ENCODE results near the gene KIAA0319L. TPM values are rescaled to one million over a fixed set of nuclear protein-coding genes. Genes with fewer than 3 reads are reported as not detected.

Gene KIAA0319L
- total RNA-seq, 1 experiment from 2014 or later, result 46.4 TPM

DNA sequence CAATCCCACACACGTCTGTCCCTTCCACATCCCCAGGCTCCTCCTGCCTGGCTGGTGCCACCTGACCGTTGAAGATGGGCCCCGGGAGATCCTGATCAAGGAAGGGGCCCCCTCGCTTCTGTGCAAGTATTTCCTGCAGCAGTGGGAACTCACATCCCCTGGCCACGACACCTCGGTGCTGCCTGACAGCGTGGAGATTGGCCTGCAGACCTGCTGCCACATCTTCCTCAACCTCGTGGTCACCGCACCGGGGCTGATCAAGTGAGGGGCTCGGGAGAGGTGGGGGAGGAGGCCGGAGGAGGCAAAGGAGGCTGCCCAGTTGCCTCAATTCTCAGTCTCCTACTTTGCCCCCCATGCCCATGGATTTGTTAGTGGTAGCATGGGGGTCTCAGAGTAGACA is 6.0 kb upstream of the KIAA0319L start:
- no peak for DNase-seq
- no peaks in the 10 kb centered on the region for H3K9me3 ChIP-seq (ENCODE audit: control insufficient read depth, low read depth, low read length)
- H2BK20ac ChIP-seq (ENCODE audit: low read depth, low read length, poor library complexity, severe bottlenecking), result no peak overlapping the region
- no peaks in the 10 kb centered on the region for H3K4me1 ChIP-seq (ENCODE audit: insufficient read depth, low read length)
- H2AK5ac ChIP-seq (ENCODE audit: insufficient read length, low read length), result no peak overlapping the region
- no peak overlapping the region for H4K5ac ChIP-seq (ENCODE audit: insufficient read length, low read depth, low read length)
- Mint-ChIP-seq H3K4me1 (peaks cover 17 to 23% of the 10 kb centered on the region in 2 experiments), H3K4me3 (no peak overlapping the region), H3K27me3 (ENCODE audit: low read depth) (peaks cover 3% of the 10 kb centered on the region), H3K9me3 (peaks cover 0 to under 1% of the 10 kb centered on the region in 2 experiments; a peak in 1 of 5 replicates), H3K36me3 (ENCODE audit: insufficient read depth in 1 of 3, low read depth in 3 of 3) (peaks cover 27 to 66% (median 53%) of the 10 kb centered on the region in 3 experiments), H3K27ac (no peak overlapping the region)
- no peak overlapping the region for H2BK5ac ChIP-seq (ENCODE audit: insufficient read length, low read length)
- peaks cover 2% of the 10 kb centered on the region; the same call in 1 of the 2 replicates for H3K27me3 ChIP-seq (ENCODE audit: insufficient read depth, low read length)
- H3T11ph ChIP-seq (ENCODE audit: low read length), result no peak overlapping the region
- H3K14ac ChIP-seq (ENCODE audit: insufficient read depth, low read length), result no peak overlapping the region
- H2BK120ac ChIP-seq (ENCODE audit: low read depth, low read length, poor library complexity, severe bottlenecking), result no peak overlapping the region
- no peak overlapping the region for H2AFZ ChIP-seq (ENCODE audit: low read length)
- no peak overlapping the region for H4K91ac ChIP-seq (ENCODE audit: insufficient read length, low read depth, low read length)
- no peak overlapping the region for H3K9ac ChIP-seq (ENCODE audit: extremely low read depth, insufficient read length, low read length)
- no peak overlapping the region for H3K18ac ChIP-seq (ENCODE audit: insufficient read length, low read depth, low read length)
- H2BK15ac ChIP-seq (ENCODE audit: low read depth, low read length), result no peak overlapping the region
- no peak overlapping the region for H2BK12ac ChIP-seq (ENCODE audit: insufficient read length, low read depth, low read length)
- no peak overlapping the region for H4K8ac ChIP-seq (replicated peaks; ENCODE audit: insufficient read length, low read depth, low read length)
- no peaks in the 10 kb centered on the region for H3K79me2 ChIP-seq (ENCODE audit: insufficient read depth, low read length)
- H3K79me1 ChIP-seq (ENCODE audit: insufficient read depth, low read depth, low read length, poor library complexity, severe bottlenecking), result no peaks in the 10 kb centered on the region
- H3K4me2 ChIP-seq (ENCODE audit: insufficient read depth, insufficient read length, low read length), result no peak overlapping the region
- H3K27ac ChIP-seq (ENCODE audit: insufficient read length, low read depth, low read length), result no peak overlapping the region
- H3K4ac ChIP-seq (ENCODE audit: low read depth, low read length), result no peak overlapping the region
- H3K56ac ChIP-seq (ENCODE audit: insufficient read length, low read depth, low read length), result no peak overlapping the region
- no peak overlapping the region for H3K23ac ChIP-seq (ENCODE audit: insufficient read length, low read depth, low read length)
- peaks cover 7% of the 10 kb centered on the region for H3K23me2 ChIP-seq (ENCODE audit: insufficient read length, low read depth, low read length, poor library complexity, severe bottlenecking)
- no CpG with 5 or more reads among the region's 12 CpGs for WGBS (ENCODE audit: extremely low coverage, insufficient read length, low lambda C conversion rate)
- no peaks in the 10 kb centered on the region for H4K20me1 ChIP-seq (ENCODE audit: control insufficient read depth, insufficient read depth, insufficient read length)
- TF ChIP-seq, protein P1, sequence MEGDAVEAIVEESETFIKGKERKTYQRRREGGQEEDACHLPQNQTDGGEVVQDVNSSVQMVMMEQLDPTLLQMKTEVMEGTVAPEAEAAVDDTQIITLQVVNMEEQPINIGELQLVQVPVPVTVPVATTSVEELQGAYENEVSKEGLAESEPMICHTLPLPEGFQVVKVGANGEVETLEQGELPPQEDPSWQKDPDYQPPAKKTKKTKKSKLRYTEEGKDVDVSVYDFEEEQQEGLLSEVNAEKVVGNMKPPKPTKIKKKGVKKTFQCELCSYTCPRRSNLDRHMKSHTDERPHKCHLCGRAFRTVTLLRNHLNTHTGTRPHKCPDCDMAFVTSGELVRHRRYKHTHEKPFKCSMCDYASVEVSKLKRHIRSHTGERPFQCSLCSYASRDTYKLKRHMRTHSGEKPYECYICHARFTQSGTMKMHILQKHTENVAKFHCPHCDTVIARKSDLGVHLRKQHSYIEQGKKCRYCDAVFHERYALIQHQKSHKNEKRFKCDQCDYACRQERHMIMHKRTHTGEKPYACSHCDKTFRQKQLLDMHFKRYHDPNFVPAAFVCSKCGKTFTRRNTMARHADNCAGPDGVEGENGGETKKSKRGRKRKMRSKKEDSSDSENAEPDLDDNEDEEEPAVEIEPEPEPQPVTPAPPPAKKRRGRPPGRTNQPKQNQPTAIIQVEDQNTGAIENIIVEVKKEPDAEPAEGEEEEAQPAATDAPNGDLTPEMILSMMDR (conservative IDR thresholded peaks at IDR 0.05), result no peak

Data from H9 (cell line).